Activated CD4-positive, alpha-beta T cell treated with anti-CD3 and anti-CD28 coated beads, Interleukin-2, amount 50 U/mL, for 4 hours (primary cell): ENCODE measurements around the gene LIMS2.

ENCODE experiments used
- DNase-seq, 2 experiments: peaks; one replicate each; pipeline ENCODE4 v3.0.0-alpha.2; 2020

The LIMS2 gene

GRCh38 chr2:127644066-127645025 lies 31.0 kb downstream of the LIMS2 start:
- DNase-seq, result no peak

GRCh38 chr2:127643439-127644065 lies 31.8 kb downstream of the LIMS2 start:
- no peak for DNase-seq

DNA sequence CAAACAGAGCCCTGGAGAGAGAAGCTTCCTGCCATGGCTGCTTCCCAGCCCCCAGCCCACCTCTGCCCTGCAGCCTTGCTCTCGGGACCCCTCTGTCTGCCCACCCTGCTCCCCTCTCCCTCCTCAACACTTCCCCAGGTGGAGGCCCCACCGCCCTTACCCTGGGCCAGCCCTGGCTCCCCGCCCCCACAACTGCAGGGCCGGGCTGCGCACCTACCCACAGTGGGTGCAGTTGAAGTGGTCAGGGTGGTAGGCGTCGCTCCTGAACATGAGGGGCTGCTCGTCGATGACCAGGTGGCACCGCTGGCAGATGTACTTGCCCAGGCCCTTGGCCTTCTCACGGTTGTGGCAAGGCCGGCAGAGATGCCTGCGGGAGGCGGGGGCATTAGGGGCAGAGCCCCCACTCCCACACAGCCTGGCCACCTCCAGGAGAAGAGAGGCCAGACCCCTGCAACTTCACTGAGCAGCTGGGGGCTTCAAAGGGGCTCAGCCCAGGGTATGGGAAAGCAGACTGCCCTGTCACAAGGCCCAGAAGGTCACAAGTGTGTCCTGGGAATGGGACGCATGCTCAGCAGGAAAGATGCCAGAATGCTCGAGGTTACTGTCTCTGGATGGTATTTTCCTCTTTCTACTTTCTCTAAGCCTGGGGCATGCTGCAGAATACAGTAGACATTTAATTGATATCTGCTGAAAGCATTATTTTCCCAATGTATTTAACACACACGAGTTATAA lies 32.5 kb downstream of the LIMS2 start:
- no peak for DNase-seq

DNA sequence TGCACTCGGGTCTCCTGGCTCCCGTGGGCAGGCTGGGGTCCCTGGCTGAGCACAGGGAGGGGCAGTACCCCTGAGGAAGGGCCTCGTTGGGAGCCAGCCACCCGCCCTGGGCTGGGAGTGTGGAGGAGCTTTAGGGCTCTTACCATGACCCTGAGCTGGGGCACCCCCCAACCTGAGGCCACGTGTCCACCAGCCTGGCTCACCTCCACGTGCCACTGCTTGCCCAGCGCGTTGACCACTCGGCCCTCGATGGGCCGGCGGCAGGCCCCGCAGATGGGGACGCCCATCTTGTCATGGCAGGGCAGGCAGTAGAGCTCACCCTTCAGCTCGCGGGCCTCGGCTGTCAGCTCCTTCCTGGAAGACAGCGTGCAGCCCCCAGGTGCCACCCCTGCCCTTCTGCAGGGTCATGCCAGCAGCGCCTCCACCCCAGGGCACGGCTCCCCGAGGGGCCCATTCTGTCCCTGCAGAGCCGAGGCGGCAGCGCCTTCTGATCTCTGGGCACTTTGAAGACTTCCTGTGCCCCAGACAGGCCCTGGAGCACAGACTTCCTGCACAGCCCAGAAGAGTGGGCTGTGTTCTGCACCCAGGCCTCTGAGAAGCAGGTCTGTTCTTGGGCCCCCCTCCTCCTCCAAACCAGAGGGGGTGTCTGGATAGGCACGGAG lies 33.4 kb downstream of the LIMS2 start:
- DNase-seq, result peak; percentile 24 to 25

- DNase-seq, result no peak
These were observed 34.2 kb downstream of the LIMS2 start for GRCh38 chr2:127641133-127641532.

GRCh38 chr2:127640082-127641072 lies 35.0 kb downstream of the LIMS2 start:
- DNase-seq, result no peak

GRCh38 chr2:127639111-127639474 lies 36.2 kb downstream of the LIMS2 start:
- DNase-seq, result no peak

DNA sequence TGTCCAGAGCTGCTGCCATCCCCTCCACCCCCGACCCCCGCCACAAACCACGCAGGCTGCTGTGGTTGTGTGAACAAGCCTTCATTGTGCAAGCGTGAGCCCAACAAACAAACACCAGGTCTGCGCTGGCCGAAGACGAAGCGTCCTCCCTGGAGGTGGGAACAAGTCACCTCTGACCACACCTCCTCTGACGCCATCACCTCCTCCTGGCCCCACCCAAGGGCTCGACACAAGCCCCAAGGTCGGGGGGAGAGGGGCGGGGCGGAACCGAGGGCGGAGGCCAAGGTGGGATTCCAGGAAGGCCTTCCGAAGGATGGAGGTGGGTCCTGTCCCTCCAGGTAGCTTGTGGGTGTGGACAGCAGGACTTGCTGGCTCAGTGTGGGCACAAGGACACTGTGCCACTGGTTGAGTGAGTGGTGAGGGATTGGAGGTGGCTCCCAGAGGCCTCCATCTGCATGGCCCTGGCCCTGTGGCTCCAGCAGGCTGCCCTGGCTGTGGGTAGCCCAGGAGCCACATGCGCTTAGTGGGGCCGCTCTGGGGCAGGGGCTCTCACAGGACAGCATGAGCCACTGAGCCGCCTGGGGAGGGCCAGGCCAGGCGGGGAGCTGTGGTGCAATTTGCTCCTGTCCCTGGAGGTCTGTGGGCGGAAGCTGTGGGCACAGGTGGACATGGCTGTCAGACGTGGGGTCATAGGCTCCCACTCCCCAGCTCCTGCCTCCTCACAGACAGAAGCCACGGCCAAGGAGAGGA lies 36.8 kb downstream of the LIMS2 start:
- no peak for DNase-seq

GRCh38 chr2:127637725-127638252 lies 37.5 kb downstream of the LIMS2 start:
- DNase-seq, result no peak

DNA sequence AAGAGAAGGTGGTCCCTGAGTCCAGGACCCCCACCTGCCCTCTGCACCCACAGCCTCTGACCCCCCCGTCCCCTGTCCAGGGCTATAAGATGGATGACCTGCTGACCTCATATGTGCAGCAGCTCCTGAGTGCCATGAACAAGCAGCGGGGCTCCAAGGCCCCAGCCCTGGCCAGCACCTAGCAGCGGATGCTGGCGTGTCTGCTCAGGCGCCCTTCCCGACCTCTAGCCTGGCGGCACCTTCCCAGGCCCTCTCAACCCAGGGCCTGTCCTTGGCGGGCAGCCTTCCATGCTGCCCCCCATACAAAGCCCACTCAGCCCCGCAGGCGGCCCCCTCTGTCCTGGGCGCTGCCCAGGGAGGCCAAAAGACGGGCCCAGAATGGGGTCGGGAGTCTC lies 38.1 kb downstream of the LIMS2 start:
- DNase-seq, result no peak

- no peak for DNase-seq
These were observed 38.8 kb downstream of the LIMS2 start for GRCh38 chr2:127636248-127637235.

GRCh38 chr2:127635380-127636237 lies 39.7 kb downstream of the LIMS2 start:
- DNase-seq, result no peak

DNA sequence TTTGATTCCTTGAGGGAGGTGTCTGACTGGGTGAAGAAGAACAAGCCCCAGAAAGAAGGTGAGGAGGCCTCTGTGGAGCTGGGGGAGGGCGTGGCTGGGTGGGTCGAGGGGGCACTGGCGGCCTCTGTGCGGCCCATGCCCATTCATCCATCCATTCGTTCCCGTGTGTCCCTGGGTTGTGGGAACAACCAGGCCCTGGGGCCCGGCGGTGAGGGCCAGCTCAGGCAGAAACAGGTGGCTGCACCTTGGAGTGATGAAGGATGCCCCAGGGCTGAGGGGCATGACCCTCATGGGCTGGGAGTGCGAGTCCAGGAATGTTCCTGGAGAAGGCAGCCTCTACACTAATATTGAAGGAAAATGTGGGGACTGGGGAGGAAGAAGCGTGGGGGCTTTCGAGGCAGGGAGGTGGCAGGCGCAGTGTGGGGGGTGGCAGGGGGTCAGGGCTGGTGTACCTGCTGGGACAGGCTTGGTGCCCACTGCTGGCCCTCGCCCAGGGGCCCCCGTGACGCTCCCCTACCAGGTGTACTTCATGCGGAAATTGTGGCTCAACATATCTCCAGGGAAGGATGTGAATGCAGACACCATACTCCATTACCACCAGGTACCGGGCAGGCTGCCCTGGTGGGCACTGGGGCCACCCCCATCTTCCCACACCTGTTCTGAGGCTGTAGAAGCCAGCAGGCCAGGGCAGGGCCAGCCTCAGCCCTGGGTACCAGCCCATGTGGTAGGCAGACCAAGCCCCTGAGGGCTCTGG lies 40.5 kb downstream of the LIMS2 start:
- no peak for DNase-seq

DNA sequence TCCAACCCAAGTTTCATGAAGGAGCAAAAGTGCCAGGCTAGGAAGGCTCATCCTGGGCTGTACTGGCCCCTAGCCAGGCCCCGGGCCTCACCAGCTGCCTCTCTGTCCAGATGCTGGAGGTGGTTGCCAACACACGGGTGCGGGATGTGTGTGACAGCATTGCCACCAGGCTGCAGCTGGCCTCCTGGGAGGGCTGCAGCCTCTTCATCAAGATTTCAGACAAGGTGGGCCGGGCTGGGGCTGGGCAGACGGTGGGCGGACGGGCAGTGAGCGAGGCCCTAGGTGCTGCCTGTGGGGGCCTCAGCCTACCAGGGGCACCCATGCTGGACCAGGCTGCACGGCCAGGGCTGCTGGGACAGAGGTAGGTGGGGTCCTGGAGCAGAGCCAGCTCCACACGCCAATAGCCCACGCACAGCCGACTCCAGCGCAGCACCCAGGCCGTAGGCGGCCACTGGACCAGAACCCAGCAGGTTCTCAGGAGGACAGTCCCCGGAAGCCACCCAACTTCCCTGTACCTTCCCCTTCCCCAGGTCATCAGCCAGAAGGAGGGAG lies 41.2 kb downstream of the LIMS2 start:
- DNase-seq, result no peak

DNA sequence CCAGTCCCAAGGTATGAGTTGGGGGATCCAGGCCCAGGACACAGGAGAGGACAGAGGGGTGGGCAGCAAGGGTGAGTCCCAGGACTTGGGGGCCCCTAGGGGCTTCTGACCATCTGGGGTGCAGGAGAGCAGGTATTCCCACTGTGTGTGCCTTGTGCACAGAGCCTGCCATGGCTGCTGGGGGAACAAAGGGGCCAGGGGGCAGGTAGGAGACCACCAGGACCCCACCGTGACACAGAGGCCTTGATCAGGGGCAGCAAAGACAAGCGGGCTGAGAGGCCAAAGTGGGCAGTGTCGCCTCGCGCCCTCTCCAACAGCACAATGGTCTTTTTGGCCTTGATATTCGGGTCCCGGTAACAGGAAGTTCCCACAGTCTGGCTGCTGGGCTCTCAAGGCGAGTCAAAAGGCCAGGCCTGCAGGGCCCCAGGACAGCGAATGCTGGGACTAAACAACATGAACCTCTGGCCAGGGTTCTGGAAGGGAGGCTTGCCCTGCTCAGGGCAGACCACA lies 41.7 kb downstream of the LIMS2 start:
- DNase-seq, result no peak

GRCh38 chr2:127632592-127633489 lies 42.5 kb downstream of the LIMS2 start:
- DNase-seq, result no peak
